OCI-LY1 (cell line): ENCODE data around the gene ACOT9.

Experiments used
- EZH2 ChIP-seq: fragments of 200-600 bp; sonication (generic), shearing (Covaris generic); IDR thresholded peaks from 2 replicates; pipeline ENCODE4 v1.8.0; 2017; ENCODE audit warnings: borderline replicate concordance, mixed run types, mild to moderate bottlenecking, antibody characterized with exemption, low read length, moderate library complexity, mixed read lengths
- TF ChIP-seq, protein P1 (sequence below): fragments of 200-600 bp; sonication (generic), shearing (Covaris generic); IDR thresholded peaks from 2 replicates; pipeline ENCODE4 v1.5.1; 2017; ENCODE audit warnings: mild to moderate bottlenecking, antibody characterized with exemption, low read length, moderate library complexity, mixed read lengths

DNA sequence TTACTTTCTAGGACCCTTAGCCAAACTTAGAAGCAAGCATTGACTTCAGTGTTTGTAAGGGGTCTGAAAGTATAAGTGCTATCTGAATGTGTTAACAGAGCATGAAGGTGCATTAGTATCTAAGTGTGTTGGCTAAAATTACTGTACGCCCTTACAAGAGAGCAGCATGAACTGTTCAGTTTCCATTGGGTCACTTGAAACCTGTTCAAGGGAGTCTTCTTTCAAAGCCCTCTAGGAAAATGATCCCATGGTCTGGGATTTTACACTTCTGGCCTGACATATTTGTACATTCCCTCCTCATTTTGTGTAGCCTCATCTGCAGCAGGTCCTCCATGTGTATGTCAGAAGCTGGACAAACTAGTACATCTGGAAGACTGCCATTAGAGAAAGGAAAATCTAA, 72.5 kb downstream of the ACOT9 start:
- TF ChIP-seq, protein P1, sequence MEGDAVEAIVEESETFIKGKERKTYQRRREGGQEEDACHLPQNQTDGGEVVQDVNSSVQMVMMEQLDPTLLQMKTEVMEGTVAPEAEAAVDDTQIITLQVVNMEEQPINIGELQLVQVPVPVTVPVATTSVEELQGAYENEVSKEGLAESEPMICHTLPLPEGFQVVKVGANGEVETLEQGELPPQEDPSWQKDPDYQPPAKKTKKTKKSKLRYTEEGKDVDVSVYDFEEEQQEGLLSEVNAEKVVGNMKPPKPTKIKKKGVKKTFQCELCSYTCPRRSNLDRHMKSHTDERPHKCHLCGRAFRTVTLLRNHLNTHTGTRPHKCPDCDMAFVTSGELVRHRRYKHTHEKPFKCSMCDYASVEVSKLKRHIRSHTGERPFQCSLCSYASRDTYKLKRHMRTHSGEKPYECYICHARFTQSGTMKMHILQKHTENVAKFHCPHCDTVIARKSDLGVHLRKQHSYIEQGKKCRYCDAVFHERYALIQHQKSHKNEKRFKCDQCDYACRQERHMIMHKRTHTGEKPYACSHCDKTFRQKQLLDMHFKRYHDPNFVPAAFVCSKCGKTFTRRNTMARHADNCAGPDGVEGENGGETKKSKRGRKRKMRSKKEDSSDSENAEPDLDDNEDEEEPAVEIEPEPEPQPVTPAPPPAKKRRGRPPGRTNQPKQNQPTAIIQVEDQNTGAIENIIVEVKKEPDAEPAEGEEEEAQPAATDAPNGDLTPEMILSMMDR, result no peak
- no peak for TF ChIP-seq EZH2
